SK-N-SH (cell line): ENCODE results near the gene CYP39A1. TPM values are rescaled to one million over a fixed set of nuclear protein-coding genes. Genes with fewer than 3 reads are reported as not detected.
A peak's percentile ranks its signal among the peaks of the same experiment; 100 is the strongest.

ENCODE experiments used
- CTCF ChIA-PET: fragments of 300-600, 350-600 bp; formaldehyde crosslinking; extraction: SDS; loops from one replicate; lab custom pipeline; 2021; lab: Yijun Ruan, JAX
- POLR2A ChIA-PET: fragments of 350-600 bp; sonication (Branson Sonifier 250); formaldehyde crosslinking; extraction: SDS; loops from one replicate; lab custom pipeline; 2020; ENCODE audit warnings: antibody characterized with exemption, inconsistent platforms; lab: Yijun Ruan, JAX
- DNase-seq: peaks from one replicate; pipeline ENCODE4 v3.0.0; 2012
- H2AFZ ChIP-seq: fragments of 200-600 bp; sonication (generic); 2 replicates; pipeline ENCODE4 v1.8.1; 2016; ENCODE audit warnings: antibody characterized with exemption, mild to moderate bottlenecking, low read depth
- H3F3A ChIP-seq: fragments of 200-600 bp; sonication (generic); replicated peaks from 2 replicates; pipeline ENCODE3; 2016; ENCODE audit warnings: antibody characterized with exemption, mild to moderate bottlenecking; ENCODE audit not compliant: insufficient read depth
- H3K27ac ChIP-seq, 2 experiments: fragments of 200-500 bp in 1 of 2; fragments of 200-600 bp in 1 of 2; sonication (Bioruptor generic) in 1 of 2; sonication (generic), shearing (Covaris generic) in 1 of 2; 2 replicates each; pipeline versions ENCODE4 v1.5.1 to v1.6.1; 2014 to 2016; ENCODE audit warnings: low read depth in 2 of 2, inconsistent platforms in 1 of 2, low read length in 1 of 2, mild to moderate bottlenecking in 1 of 2, mixed read lengths in 1 of 2
- H3K27me3 ChIP-seq: fragments of 200-600 bp; sonication (generic), shearing (Covaris generic); 2 replicates; pipeline ENCODE4 v1.6.1; 2016; ENCODE audit warnings: mixed run types; ENCODE audit not compliant: insufficient read depth
- H3K36me3 ChIP-seq, 2 experiments: fragments of 200-500 bp in 1 of 2; fragments of 200-600 bp in 1 of 2; sonication (Bioruptor generic) in 1 of 2; sonication (generic) in 1 of 2; replicated peaks in 1 of 2; 2 replicates each; pipeline versions ENCODE3 to v1.5.1; 2014 to 2016; ENCODE audit warnings: low read length in 1 of 2, mild to moderate bottlenecking in 1 of 2; ENCODE audit not compliant: insufficient read depth in 2 of 2, control insufficient read depth in 1 of 2
- H3K4me1 ChIP-seq, 2 experiments: fragments of 200-500 bp in 1 of 2; fragments of 200-600 bp in 1 of 2; sonication (Bioruptor generic) in 1 of 2; sonication (generic), shearing (Covaris generic) in 1 of 2; 2 replicates each; pipeline versions ENCODE4 v1.5.1 to v1.6.1; 2014 to 2016; ENCODE audit warnings: low read depth in 1 of 2, low read length in 1 of 2, mixed run types in 1 of 2; ENCODE audit not compliant: insufficient read depth in 2 of 2, control insufficient read depth in 1 of 2
- H3K4me2 ChIP-seq: fragments of 200-600 bp; sonication (generic), shearing (Covaris generic); 2 replicates; pipeline ENCODE4 v1.6.1; 2017; ENCODE audit warnings: mixed run types
- H3K4me3 ChIP-seq, 2 experiments: fragments of 200-500 bp in 1 of 2; fragments of 200-600 bp in 1 of 2; sonication (Bioruptor generic) in 1 of 2; sonication (generic), shearing (Covaris generic) in 1 of 2; 2 replicates each; pipeline versions ENCODE4 v1.5.1 to v1.8.1; 2014 to 2016; ENCODE audit warnings: low read depth in 2 of 2, inconsistent platforms in 1 of 2, low read length in 1 of 2, mild to moderate bottlenecking in 1 of 2, mixed read lengths in 1 of 2, moderate library complexity in 1 of 2
- H3K79me2 ChIP-seq: fragments of 200-600 bp; sonication (generic); 2 replicates; pipeline ENCODE4 v1.8.1; 2017; ENCODE audit warnings: mild to moderate bottlenecking; ENCODE audit not compliant: insufficient read depth
- H3K9ac ChIP-seq: fragments of 200-600 bp; sonication (generic); 2 replicates; pipeline ENCODE4 v1.6.1; 2017; ENCODE audit warnings: mixed run types
- H3K9me2 ChIP-seq: fragments of 200-600 bp; sonication (generic); 2 replicates; pipeline ENCODE4 v1.6.1; 2017; ENCODE audit warnings: mixed run types
- H3K9me3 ChIP-seq: fragments of 200-600 bp; sonication (generic); 2 replicates; pipeline ENCODE4 v1.6.1; 2017; ENCODE audit warnings: mixed run types, mild to moderate bottlenecking, moderate library complexity
- H4K20me1 ChIP-seq: fragments of 200-600 bp; sonication (generic); 2 replicates; pipeline ENCODE4 v1.6.1; 2017; ENCODE audit warnings: mild to moderate bottlenecking, mixed run types; ENCODE audit not compliant: insufficient read depth
- CHD2 ChIP-seq: fragments of 150-350 bp; IDR thresholded peaks from 2 replicates; pipeline ENCODE4 v1.6.1; 2018; ENCODE audit warnings: low read length; ENCODE audit not compliant: partially characterized antibody
- ELF1 ChIP-seq: IDR thresholded peaks from 2 replicates; pipeline ENCODE4 v1.4.0; 2012
- IRF3 ChIP-seq: fragments of 150-350 bp; IDR thresholded peaks from 2 replicates; pipeline ENCODE4 v1.6.1; 2016; ENCODE audit warnings: mild to moderate bottlenecking, low read depth, low read length
- JUND ChIP-seq: IDR thresholded peaks from 2 replicates; pipeline ENCODE4 v1.4.0; 2012
- MEF2A ChIP-seq: IDR thresholded peaks from 2 replicates; pipeline ENCODE4 v1.4.0; 2012; ENCODE audit warnings: low read depth, borderline replicate concordance
- NRF1 ChIP-seq: IDR thresholded peaks from 2 replicates; pipeline ENCODE4 v1.6.1; 2012; ENCODE audit warnings: low read depth, mild to moderate bottlenecking, low read length
- POLR2AphosphoS5 ChIP-seq: IDR thresholded peaks from 2 replicates; pipeline ENCODE4 v1.6.1; 2012; ENCODE audit warnings: low read depth, low read length
- RCOR1 ChIP-seq: fragments of 150-350 bp; IDR thresholded peaks from 2 replicates; pipeline ENCODE4 v1.6.1; 2017; ENCODE audit warnings: antibody characterized with exemption, low read length
- RXRA ChIP-seq: IDR thresholded peaks from 2 replicates; pipeline ENCODE4 v1.4.0; 2012; ENCODE audit warnings: low read depth, mild to moderate bottlenecking, borderline replicate concordance
- SMC3 ChIP-seq: IDR thresholded peaks from 2 replicates; pipeline ENCODE4 v1.6.1; 2012; ENCODE audit warnings: low read depth, low read length, improper control_type of control experiment
- WGBS: methylation state at CpG from one replicate; pipeline ENCODE4 v1.1.6; 2017; ENCODE audit warnings: low lambda C conversion rate; 5-methylcytosine and 5-hydroxymethylcytosine counted together
- polyA plus RNA-seq, 3 experiments: library from polyadenylated mRNA; depleted of rRNA; stranded (reverse); fragments of >200 nt; gene quantifications; 2 replicates each; pipeline ENCODE4 v1.2.3, GENCODE V29; 2012
- TF ChIP-seq, protein P1 (sequence below): fragments of 200-600 bp; sonication (generic); IDR thresholded peaks from 2 replicates; pipeline ENCODE4 v1.6.1; 2017; ENCODE audit warnings: antibody characterized with exemption, mild to moderate bottlenecking, moderate library complexity

CYP39A1 gene
- polyA plus RNA-seq, 1 of the 3 experiments (the other 2 are of a cell fraction), result not detected

DNA sequence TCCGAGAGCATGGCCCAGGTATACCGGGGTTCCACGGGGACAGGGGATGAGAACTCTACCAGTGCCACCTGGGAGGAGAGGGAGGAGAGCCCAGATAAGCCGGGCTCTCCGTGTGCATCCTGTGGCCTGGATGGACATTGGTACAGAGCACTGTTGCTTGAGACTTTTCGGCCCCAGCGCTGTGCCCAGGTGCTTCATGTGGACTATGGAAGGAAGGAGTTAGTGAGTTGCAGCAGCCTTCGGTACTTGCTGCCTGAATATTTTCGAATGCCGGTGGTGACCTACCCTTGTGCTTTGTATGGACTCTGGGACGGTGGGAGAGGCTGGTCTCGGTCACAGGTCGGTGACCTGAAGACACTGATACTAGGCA, 36.3 kb upstream of the CYP39A1 start:
- POLR2A ChIA-PET, result no interaction called here

DNA sequence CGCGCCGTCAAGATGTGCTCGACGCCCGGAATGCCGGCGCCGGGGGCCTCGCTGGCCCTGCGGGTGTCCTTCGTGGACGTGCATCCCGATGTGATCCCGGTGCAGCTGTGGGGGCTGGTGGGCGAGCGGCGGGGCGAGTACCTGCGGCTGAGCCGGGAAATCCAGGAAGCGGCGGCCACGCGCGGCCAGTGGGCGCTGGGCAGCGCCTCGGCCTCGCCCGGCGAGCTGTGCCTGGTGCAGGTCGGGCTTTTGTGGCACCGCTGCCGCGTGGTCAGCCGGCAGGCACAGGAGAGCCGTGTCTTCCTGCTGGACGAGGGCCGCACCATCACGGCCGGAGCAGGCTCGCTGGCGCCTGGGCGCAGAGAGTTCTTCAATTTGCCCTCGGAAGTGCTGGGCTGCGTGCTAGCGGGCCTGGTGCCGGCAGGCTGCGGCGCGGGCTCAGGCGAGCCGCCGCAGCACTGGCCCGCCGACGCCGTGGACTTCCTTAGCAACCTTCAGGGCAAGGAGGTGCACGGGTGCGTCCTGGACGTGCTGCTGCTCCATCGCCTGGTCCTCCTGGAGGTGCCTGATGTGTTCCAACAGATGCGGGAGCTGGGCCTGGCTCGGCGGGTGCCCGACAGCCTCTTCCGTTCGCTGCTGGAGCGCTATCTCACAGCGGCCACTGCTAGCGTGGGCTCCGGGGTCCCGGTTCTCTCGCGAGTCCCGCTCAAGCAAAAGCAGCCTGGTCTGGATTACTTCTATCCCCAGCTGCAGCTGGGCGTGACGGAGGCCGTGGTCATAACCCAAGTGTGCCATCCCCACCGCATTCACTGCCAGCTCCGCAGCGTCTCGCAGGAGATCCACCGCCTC, 35.7 kb upstream of the CYP39A1 start:
- Histone ChIP-seq H3K27ac (no peak overlapping the region), H3K9me3 (no peaks in the 10 kb centered on the region), H4K20me1 (no peaks in the 10 kb centered on the region), H3K36me3 (no peaks in the 10 kb centered on the region), H3K4me2 (no peak overlapping the region), H3K9me2 (no peaks in the 10 kb centered on the region), H3K4me3 (no peak overlapping the region), H3K4me1 (no peaks in the 10 kb centered on the region), H3K27me3 (no peaks in the 10 kb centered on the region), H3K9ac (no peak overlapping the region), H2AFZ (no peak overlapping the region), H3K79me2 (no peaks in the 10 kb centered on the region), H3F3A (no peaks in the 10 kb centered on the region)
- POLR2A ChIA-PET, result no interaction called here
- TF ChIP-seq RCOR1 (no peak), MEF2A (no peak), POLR2AphosphoS5 (no peak), NRF1 (no peak), SMC3 (no peak), IRF3 (no peak), ELF1 (no peak), JUND (no peak), CHD2 (no peak), RXRA (no peak)
- TF ChIP-seq, protein P1, sequence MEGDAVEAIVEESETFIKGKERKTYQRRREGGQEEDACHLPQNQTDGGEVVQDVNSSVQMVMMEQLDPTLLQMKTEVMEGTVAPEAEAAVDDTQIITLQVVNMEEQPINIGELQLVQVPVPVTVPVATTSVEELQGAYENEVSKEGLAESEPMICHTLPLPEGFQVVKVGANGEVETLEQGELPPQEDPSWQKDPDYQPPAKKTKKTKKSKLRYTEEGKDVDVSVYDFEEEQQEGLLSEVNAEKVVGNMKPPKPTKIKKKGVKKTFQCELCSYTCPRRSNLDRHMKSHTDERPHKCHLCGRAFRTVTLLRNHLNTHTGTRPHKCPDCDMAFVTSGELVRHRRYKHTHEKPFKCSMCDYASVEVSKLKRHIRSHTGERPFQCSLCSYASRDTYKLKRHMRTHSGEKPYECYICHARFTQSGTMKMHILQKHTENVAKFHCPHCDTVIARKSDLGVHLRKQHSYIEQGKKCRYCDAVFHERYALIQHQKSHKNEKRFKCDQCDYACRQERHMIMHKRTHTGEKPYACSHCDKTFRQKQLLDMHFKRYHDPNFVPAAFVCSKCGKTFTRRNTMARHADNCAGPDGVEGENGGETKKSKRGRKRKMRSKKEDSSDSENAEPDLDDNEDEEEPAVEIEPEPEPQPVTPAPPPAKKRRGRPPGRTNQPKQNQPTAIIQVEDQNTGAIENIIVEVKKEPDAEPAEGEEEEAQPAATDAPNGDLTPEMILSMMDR, result no peak
- 84% methylated on average over 17 of the region's 85 CpGs for WGBS
- peak; percentile 19 for DNase-seq
- CTCF ChIA-PET, result interaction anchor here (0.9 kb wide), 1 partner anchor 10 kb away, joined by 3 read pairs; no protein-coding TSS in a partner anchor

More for the DNA sequence above, 36.3 kb upstream of the CYP39A1 start:
- Histone ChIP-seq H3K4me2 (no peak overlapping the region), H3K9me3 (no peaks in the 10 kb centered on the region), H3F3A (no peaks in the 10 kb centered on the region), H3K4me1 (no peaks in the 10 kb centered on the region), H4K20me1 (no peaks in the 10 kb centered on the region), H2AFZ (no peak overlapping the region), H3K4me3 (no peak overlapping the region), H3K79me2 (no peaks in the 10 kb centered on the region), H3K36me3 (no peaks in the 10 kb centered on the region), H3K27me3 (no peaks in the 10 kb centered on the region), H3K27ac (no peak overlapping the region), H3K9me2 (no peaks in the 10 kb centered on the region), H3K9ac (no peak overlapping the region)
- no peak for DNase-seq
- CTCF ChIA-PET, result interaction anchor here (0.9 kb wide), 1 partner anchor 11 kb away, joined by 3 read pairs; no protein-coding TSS in a partner anchor
- no peak for TF ChIP-seq RXRA
- 24% methylated on average over 9 of the region's 13 CpGs for WGBS
